Neural progenitor cell (in vitro differentiated cells): ENCODE results near the gene PRLR. TPM values are rescaled to one million over a fixed set of nuclear protein-coding genes. Genes with fewer than 3 reads are reported as not detected.
A peak's percentile ranks its signal among the peaks of the same experiment; 100 is the strongest.

Source experiments
- DNase-seq: peaks from one replicate; pipeline ENCODE4 v3.0.0-alpha.2; 2016; ENCODE audit warnings: low spot score
- H2AFZ ChIP-seq: fragments of 200-600 bp; sonication (generic); replicated peaks from 2 replicates; pipeline ENCODE4 v1.6.1; 2016; ENCODE audit warnings: antibody characterized with exemption
- H3F3A ChIP-seq: fragments of 200-600 bp; sonication (generic); 2 replicates; pipeline ENCODE4 v1.6.1; 2016; ENCODE audit warnings: antibody characterized with exemption, low read depth
- H3K27ac ChIP-seq: fragments of 200-600 bp; sonication (generic); 2 replicates; pipeline ENCODE4 v1.5.1; 2016; ENCODE audit warnings: mild to moderate bottlenecking
- H3K27me3 ChIP-seq: fragments of 200-600 bp; sonication (generic); 2 replicates; pipeline ENCODE4 v1.6.1; 2016; ENCODE audit warnings: mild to moderate bottlenecking, moderate library complexity
- H3K36me3 ChIP-seq: fragments of 200-600 bp; sonication (generic); 2 replicates; pipeline ENCODE4 v1.5.1; 2016
- H3K4me1 ChIP-seq: fragments of 200-600 bp; sonication (generic); 2 replicates; pipeline ENCODE4 v1.6.1; 2016; ENCODE audit warnings: mixed run types
- H3K4me2 ChIP-seq: fragments of 200-600 bp; sonication (generic); 2 replicates; pipeline ENCODE4 v1.6.1; 2016
- H3K4me3 ChIP-seq: fragments of 200-600 bp; sonication (generic); 2 replicates; pipeline ENCODE4 v1.5.1; 2016
- H3K79me2 ChIP-seq: fragments of 200-600 bp; sonication (generic); 2 replicates; pipeline ENCODE4 v1.6.1; 2016; ENCODE audit warnings: low read depth
- H3K9ac ChIP-seq: fragments of 200-600 bp; sonication (generic); 2 replicates; pipeline ENCODE4 v1.6.1; 2016
- H3K9me3 ChIP-seq: fragments of 200-600 bp; sonication (generic); 2 replicates; pipeline ENCODE4 v1.5.1; 2016; ENCODE audit warnings: low read depth
- H4K20me1 ChIP-seq: fragments of 200-600 bp; sonication (generic); 2 replicates; pipeline ENCODE4 v1.6.1; 2016; ENCODE audit warnings: low read depth
- H3K27ac Mint-ChIP-seq: 3 replicates; pipeline ENCODE4 v1.8.0; 2021; ENCODE audit warnings: mixed read lengths
- H3K27me3 Mint-ChIP-seq: 2 replicates; pipeline ENCODE4 v1.8.0; 2022; ENCODE audit warnings: low read depth, mild to moderate bottlenecking, inconsistent platforms, moderate library complexity, mixed read lengths; ENCODE audit not compliant: insufficient read depth
- H3K36me3 Mint-ChIP-seq: 3 replicates; pipeline ENCODE4 v1.8.0; 2021; ENCODE audit warnings: mixed read lengths
- H3K4me1 Mint-ChIP-seq: 3 replicates; pipeline ENCODE4 v1.8.0; 2021; ENCODE audit warnings: mixed read lengths
- H3K4me3 Mint-ChIP-seq: 3 replicates; pipeline ENCODE4 v1.8.0; 2021; ENCODE audit warnings: mild to moderate bottlenecking, moderate library complexity, mixed read lengths
- H3K9me3 Mint-ChIP-seq: 3 replicates; pipeline ENCODE4 v1.8.0; 2020; ENCODE audit warnings: mixed read lengths
- EZH2 ChIP-seq: fragments of 200-600 bp; sonication (generic); IDR thresholded peaks from 2 replicates; pipeline ENCODE4 v1.6.1; 2017; ENCODE audit warnings: antibody characterized with exemption, mild to moderate bottlenecking, moderate library complexity
- EZH2phosphoT487 ChIP-seq: fragments of 200-600 bp; sonication (generic); IDR thresholded peaks from 2 replicates; pipeline ENCODE4 v1.6.1; 2017; ENCODE audit warnings: antibody characterized with exemption
- total RNA-seq: library from RNA; depleted of rRNA; stranded (reverse); fragments of >200 nt; gene quantifications from 2 replicates; pipeline ENCODE4 v1.2.3, GENCODE V29; 2015; ENCODE audit warnings: low replicate concordance
- TF ChIP-seq, protein P1 (sequence below): fragments of 200-600 bp; sonication (generic); IDR thresholded peaks from 2 replicates; pipeline ENCODE4 v1.5.1; 2017; ENCODE audit warnings: antibody characterized with exemption, mild to moderate bottlenecking

The PRLR gene
- total RNA-seq, 1 donor from 2014 or later = 0.51 TPM

DNA sequence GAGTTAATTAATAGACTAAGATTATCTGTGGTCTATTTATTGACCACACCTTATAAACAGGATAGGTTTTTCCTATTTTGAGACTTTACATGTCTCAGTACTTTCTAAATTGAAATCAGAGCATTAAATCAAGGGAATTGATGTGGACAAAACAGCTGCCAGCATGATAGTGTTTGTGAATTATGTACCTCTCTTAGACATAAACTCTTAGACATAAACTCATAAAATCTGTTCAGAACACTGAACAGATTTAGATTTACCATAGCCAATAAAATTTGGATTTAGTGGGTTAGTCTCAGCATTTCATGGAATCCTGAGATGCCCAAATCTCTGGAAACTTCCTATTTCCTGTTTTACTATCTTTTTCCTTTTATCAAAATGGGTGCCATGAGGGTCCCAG is 171.0 kb downstream of the PRLR start:
- no peak for TF ChIP-seq EZH2
- TF ChIP-seq, protein P1, sequence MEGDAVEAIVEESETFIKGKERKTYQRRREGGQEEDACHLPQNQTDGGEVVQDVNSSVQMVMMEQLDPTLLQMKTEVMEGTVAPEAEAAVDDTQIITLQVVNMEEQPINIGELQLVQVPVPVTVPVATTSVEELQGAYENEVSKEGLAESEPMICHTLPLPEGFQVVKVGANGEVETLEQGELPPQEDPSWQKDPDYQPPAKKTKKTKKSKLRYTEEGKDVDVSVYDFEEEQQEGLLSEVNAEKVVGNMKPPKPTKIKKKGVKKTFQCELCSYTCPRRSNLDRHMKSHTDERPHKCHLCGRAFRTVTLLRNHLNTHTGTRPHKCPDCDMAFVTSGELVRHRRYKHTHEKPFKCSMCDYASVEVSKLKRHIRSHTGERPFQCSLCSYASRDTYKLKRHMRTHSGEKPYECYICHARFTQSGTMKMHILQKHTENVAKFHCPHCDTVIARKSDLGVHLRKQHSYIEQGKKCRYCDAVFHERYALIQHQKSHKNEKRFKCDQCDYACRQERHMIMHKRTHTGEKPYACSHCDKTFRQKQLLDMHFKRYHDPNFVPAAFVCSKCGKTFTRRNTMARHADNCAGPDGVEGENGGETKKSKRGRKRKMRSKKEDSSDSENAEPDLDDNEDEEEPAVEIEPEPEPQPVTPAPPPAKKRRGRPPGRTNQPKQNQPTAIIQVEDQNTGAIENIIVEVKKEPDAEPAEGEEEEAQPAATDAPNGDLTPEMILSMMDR = no peak
- Histone ChIP-seq H4K20me1 (no peaks in the 10 kb centered on the region), H3K36me3 (no peaks in the 10 kb centered on the region), H3K79me2 (no peaks in the 10 kb centered on the region), H3K9me3 (no peaks in the 10 kb centered on the region), H2AFZ (no peak overlapping the region), H3K27ac (no peak overlapping the region), H3K4me2 (no peak overlapping the region), H3K4me3 (no peak overlapping the region), H3K4me1 (no peaks in the 10 kb centered on the region), H3K27me3 (no peaks in the 10 kb centered on the region), H3F3A (no peaks in the 10 kb centered on the region), H3K9ac (no peak overlapping the region)
- H3K4me3 Mint-ChIP-seq = no peak overlapping the region
- DNase-seq = no peak
- H3K27ac Mint-ChIP-seq = no peak overlapping the region
- no peaks in the 10 kb centered on the region for H3K36me3 Mint-ChIP-seq
- H3K9me3 Mint-ChIP-seq = no peaks in the 10 kb centered on the region
- H3K4me1 Mint-ChIP-seq = peaks cover 3% of the 10 kb centered on the region
- no peaks in the 10 kb centered on the region for H3K27me3 Mint-ChIP-seq

DNA sequence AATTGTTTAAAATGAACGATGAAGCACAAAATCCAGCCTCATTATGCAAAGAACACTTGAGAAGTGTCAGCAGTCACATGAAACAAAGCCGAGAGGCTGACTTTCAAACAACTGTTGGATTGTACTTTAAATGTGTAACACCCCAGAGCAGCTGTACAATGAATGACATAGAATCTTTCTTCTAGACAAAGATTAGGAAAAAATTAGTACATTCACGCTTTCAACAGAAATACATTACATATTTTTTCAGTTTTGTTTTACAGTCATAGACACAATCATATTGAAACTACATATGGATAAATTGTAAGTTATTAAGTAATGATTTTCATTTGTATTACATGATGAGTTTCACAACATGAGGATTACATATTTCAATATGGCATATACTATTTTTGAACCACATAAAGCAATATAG is 171.9 kb downstream of the PRLR start:
- H3K9me3 Mint-ChIP-seq = no peaks in the 10 kb centered on the region
- no peaks in the 10 kb centered on the region for H3K4me1 ChIP-seq
- no peak overlapping the region for H3K27ac Mint-ChIP-seq
- peaks cover 3% of the 10 kb centered on the region for H3K4me1 Mint-ChIP-seq
- peak; percentile 13 for DNase-seq
- no peaks in the 10 kb centered on the region for H3K36me3 ChIP-seq
- H3K9me3 ChIP-seq = no peaks in the 10 kb centered on the region
- no peak overlapping the region for H3K27ac ChIP-seq
- no peak overlapping the region for H3K4me3 Mint-ChIP-seq
- no peak overlapping the region for H3K4me2 ChIP-seq
- H3K4me3 ChIP-seq = no peak overlapping the region
- H3K79me2 ChIP-seq = no peaks in the 10 kb centered on the region
- H3K36me3 Mint-ChIP-seq = no peaks in the 10 kb centered on the region
- no peaks in the 10 kb centered on the region for H3K27me3 Mint-ChIP-seq
- TF ChIP-seq, protein P1 = no peak
- no peak for TF ChIP-seq EZH2
- no peak for TF ChIP-seq EZH2phosphoT487
- no peaks in the 10 kb centered on the region for H3K27me3 ChIP-seq
- H4K20me1 ChIP-seq = no peaks in the 10 kb centered on the region
- H3K9ac ChIP-seq = no peak overlapping the region
- H3F3A ChIP-seq = no peaks in the 10 kb centered on the region
- peak overlapping the region; percentile 22 for H2AFZ ChIP-seq

DNA sequence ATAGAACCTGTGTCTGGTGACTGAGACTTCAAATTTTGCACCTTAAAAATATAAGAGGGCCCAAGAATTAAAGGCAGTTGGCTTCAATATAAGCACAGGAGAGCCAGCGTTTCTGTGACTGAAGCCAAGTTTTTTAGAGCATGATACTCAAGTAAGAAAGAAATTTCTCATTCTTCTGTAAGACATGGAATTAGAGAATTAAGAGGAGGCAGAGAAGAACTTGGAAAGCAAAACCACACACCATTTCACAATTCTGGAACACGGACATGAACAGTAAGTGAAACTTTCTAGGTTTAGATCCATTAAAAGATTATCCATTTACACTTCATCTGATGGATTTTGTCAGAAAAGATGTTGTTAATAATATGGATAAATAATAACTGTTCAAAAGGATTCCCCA is 173.6 kb downstream of the PRLR start:
- peaks cover 3% of the 10 kb centered on the region for H3K4me1 Mint-ChIP-seq
- H3K27ac ChIP-seq = no peak overlapping the region
- no peaks in the 10 kb centered on the region for H3F3A ChIP-seq
- H3K9me3 Mint-ChIP-seq = no peaks in the 10 kb centered on the region
- no peak overlapping the region for H3K4me3 ChIP-seq
- no peak for DNase-seq
- no peak overlapping the region for H3K9ac ChIP-seq
- H3K4me1 ChIP-seq = no peaks in the 10 kb centered on the region
- H4K20me1 ChIP-seq = no peaks in the 10 kb centered on the region
- H3K27ac Mint-ChIP-seq = no peak overlapping the region
- H3K27me3 Mint-ChIP-seq = no peaks in the 10 kb centered on the region
- H2AFZ ChIP-seq = no peak overlapping the region
- no peaks in the 10 kb centered on the region for H3K79me2 ChIP-seq
- no peaks in the 10 kb centered on the region for H3K9me3 ChIP-seq
- TF ChIP-seq EZH2phosphoT487 = no peak
- no peak for TF ChIP-seq EZH2
- TF ChIP-seq, protein P1 = no peak
- no peaks in the 10 kb centered on the region for H3K36me3 ChIP-seq
- no peaks in the 10 kb centered on the region for H3K27me3 ChIP-seq
- no peak overlapping the region for H3K4me2 ChIP-seq
- no peak overlapping the region for H3K4me3 Mint-ChIP-seq
- H3K36me3 Mint-ChIP-seq = no peaks in the 10 kb centered on the region

DNA sequence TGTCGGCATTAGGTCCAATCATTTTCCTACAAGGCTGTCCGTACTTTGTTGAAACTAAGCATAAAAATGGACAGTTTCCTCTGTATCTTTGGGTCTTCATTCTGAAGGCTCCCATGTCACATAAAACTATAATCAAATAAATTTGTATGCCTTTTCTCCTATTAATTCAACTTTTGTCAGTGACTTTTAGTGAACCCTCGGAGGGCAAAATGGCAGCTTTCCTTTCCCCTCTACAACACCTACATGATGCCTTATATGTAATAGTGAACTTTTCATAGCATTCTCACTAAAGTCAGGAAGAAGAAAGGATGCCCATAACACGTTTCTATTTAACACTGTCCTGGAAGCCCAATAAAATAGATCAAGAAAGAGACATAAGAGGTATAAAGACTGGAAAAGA is 177.4 kb downstream of the PRLR start:
- no peak overlapping the region for H3K4me2 ChIP-seq
- no peaks in the 10 kb centered on the region for H4K20me1 ChIP-seq
- H3K36me3 ChIP-seq = no peaks in the 10 kb centered on the region
- H2AFZ ChIP-seq = no peak overlapping the region
- H3K4me1 ChIP-seq = no peaks in the 10 kb centered on the region
- H3K27me3 ChIP-seq = no peaks in the 10 kb centered on the region
- no peak overlapping the region for H3K4me3 ChIP-seq
- DNase-seq = no peak
- Mint-ChIP-seq H3K4me3 (no peak overlapping the region), H3K4me1 (no peaks in the 10 kb centered on the region), H3K36me3 (no peaks in the 10 kb centered on the region), H3K27me3 (no peaks in the 10 kb centered on the region), H3K9me3 (no peaks in the 10 kb centered on the region), H3K27ac (no peak overlapping the region)
- H3K27ac ChIP-seq = no peak overlapping the region
- no peaks in the 10 kb centered on the region for H3F3A ChIP-seq
- H3K9me3 ChIP-seq = no peaks in the 10 kb centered on the region
- H3K79me2 ChIP-seq = no peaks in the 10 kb centered on the region
- no peak for TF ChIP-seq EZH2
- TF ChIP-seq, protein P1 = no peak
- TF ChIP-seq EZH2phosphoT487 = no peak
- no peak overlapping the region for H3K9ac ChIP-seq
